Right cardiac atrium (tissue), 5 donors: ENCODE results near the gene TRIM63. TPM values are rescaled to one million over a fixed set of nuclear protein-coding genes. Genes with fewer than 3 reads are reported as not detected.
"Not testable (repeated sequence)": the region's sequence is repeated elsewhere in the genome, so short reads cannot be mapped to it uniquely, and the experiment has no call there.

Experiments used
- ATAC-seq, 2 donors: fragments of 200-7000 bp; cut with Tn5 transposase; one replicate each; pipeline versions ENCODE4 v1.8.0 to v1.9.1; 2020; ENCODE audit warnings: moderate library complexity in 2 of 2, mild to moderate bottlenecking in 1 of 2
- DNase-seq, 3 donors: peaks; one replicate each; pipeline ENCODE4 v3.0.0-alpha.2; 2020
- H3K27ac ChIP-seq: one replicate; pipeline ENCODE4 v1.5.1; 2013; ENCODE audit warnings: mild to moderate bottlenecking, low read length, control low read depth, moderate library complexity
- H3K27me3 ChIP-seq: one replicate; pipeline ENCODE4 v1.6.1; 2013; ENCODE audit not compliant: control insufficient read depth, insufficient read depth
- H3K4me1 ChIP-seq: one replicate; pipeline ENCODE4 v1.6.1; 2013; ENCODE audit warnings: low read length; ENCODE audit not compliant: control insufficient read depth, insufficient read depth
- H3K4me3 ChIP-seq: one replicate; pipeline ENCODE4 v1.5.1; 2013; ENCODE audit warnings: low read length, control low read depth
- H3K9me3 ChIP-seq: one replicate; pipeline ENCODE4 v1.6.1; 2013; ENCODE audit warnings: low read length; ENCODE audit not compliant: control insufficient read depth
- WGBS: extraction: QIAGEN DNeasy Blood & Tissue Kit; methylation state at CpG from one replicate; pipeline ENCODE4 v1.1.7; 2013; 5-methylcytosine and 5-hydroxymethylcytosine counted together
- intact Hi-C, 4 donors: fragments of 100-400 bp; cut with DNase I; formaldehyde crosslinking; loops; one replicate each; pipeline versions ENCODE4 v1.11.0 to v1.14.0; 2022 to 2023
- polyA plus RNA-seq: library from polyadenylated mRNA; stranded (reverse); fragments of 200-250 nt; gene quantifications from one replicate; pipeline ENCODE4 v1.2.3, GENCODE V29; 2013
- total RNA-seq, 4 donors: library from RNA; stranded (reverse); fragmentation: NEBNext Ultra II Directional; extraction: Animal tissue kit (Norgen Biotek cat#: 25700); gene quantifications; one replicate each; pipeline ENCODE4 v1.2.1, GENCODE V29; 2021
- donor health status: healthy with polysubstance abuse.
- donor health status: DM: no; HTN: yes; CAD: no.
- donor health status: DM: no; HTN: no; CAD: no.
- donor health status: DM: no; HTN: yes; CAD: no; lungs with severe emphysema.
- donor health status: DM: yes; HTN: yes; CAD: no.

TRIM63 gene
- total and polyA plus RNA-seq, 5 donors: 121 to 194 (median 163) TPM

DNA sequence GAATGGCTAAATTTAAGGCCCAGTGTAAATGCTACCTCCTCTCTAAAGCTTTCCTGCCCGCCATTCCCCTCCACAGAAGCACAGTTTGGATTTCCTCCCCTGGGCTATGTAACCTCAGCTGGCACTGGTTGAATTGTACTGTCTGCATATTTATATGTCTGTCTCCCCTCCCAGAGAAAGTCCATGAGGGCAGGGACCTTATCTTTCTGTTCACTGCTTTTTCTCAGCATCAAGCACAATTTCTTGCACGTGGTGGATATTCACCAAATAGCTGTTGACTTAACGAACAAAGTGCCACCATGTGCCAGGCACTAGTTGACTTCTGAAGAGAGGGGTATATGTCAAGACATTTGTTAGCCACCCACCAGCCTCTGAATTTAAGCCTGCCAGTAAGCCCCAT, 34.7 kb upstream of the TRIM63 start:
- Histone ChIP-seq H3K4me3 (no peak overlapping the region), H3K4me1 (no peaks in the 10 kb centered on the region), H3K27ac (no peak overlapping the region), H3K9me3 (no peaks in the 10 kb centered on the region), H3K27me3 (no peaks in the 10 kb centered on the region)
- ATAC-seq (no peak), DNase-seq (no peak)
- intact Hi-C loops: loop anchor here in 3 of 4 donors (5.0 to 10.0 kb wide), 4 partner anchors 45 to 223 kb away; no protein-coding TSS in a partner anchor
- 71% methylated on average over 3 of the region's 3 CpGs for WGBS

DNA sequence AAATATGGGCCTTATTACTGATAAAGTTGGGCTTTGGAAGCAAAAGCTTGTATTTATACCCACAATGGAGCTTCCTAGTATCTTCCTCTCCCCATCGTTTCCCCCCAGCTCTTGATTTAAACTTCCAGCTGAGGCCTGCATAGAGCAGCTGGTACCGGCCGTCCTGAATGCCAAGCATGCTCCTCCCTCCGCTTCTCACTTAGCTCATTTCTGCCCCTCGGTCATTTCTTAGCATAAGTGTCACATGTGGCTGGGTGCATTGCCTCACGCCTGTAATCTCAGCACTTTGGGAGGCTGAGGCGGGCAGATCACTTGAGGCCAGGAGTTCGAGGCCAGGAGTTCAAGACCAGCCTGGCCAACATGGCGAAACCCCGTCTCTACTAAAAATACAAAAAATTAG, 32.8 kb upstream of the TRIM63 start:
- not testable (repeated sequence) for H3K4me1 ChIP-seq
- intact Hi-C loops: loop anchor here in 3 of 4 donors (5.0 to 10.0 kb wide), 4 partner anchors 47 to 225 kb away; no protein-coding TSS in a partner anchor

DNA sequence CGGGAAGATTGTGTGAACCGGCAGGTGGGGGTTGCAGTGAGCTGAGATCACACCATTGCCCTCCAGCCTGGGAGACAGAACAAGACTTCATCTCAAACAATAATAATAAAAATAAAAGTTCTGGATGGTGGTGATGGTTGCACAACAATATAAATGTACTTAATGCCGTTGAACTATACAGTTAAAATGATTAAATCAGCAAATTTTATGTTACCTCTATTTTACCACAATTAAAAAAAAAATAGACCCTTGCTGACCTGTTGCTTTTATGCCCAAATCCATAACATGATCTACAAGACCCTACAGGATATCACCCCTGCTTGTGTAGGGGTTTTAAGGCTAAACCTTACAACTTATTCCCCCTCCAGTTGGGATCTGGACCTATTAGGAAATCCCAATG, 32.4 kb upstream of the TRIM63 start:
- no peaks in the 10 kb centered on the region for H3K4me1 ChIP-seq
- 94% methylated on average over 3 of the region's 3 CpGs for WGBS
- ATAC-seq (no peak), DNase-seq (no peak)
- H3K27ac ChIP-seq: no peak overlapping the region
- no peaks in the 10 kb centered on the region for H3K27me3 ChIP-seq
- no peaks in the 10 kb centered on the region for H3K9me3 ChIP-seq
- no peak overlapping the region for H3K4me3 ChIP-seq
- intact Hi-C loops: loop anchor here in 3 of 4 donors (5.0 to 10.0 kb wide), 4 partner anchors 48 to 225 kb away; no protein-coding TSS in a partner anchor

More for the DNA sequence above, 32.8 kb upstream of the TRIM63 start:
- H3K27me3 ChIP-seq, H3K9me3 ChIP-seq, H3K27ac ChIP-seq, H3K4me3 ChIP-seq, DNase-seq: not testable (repeated sequence)
- WGBS: 50% methylated on average over 10 of the region's 10 CpGs
- ATAC-seq: peak in 1 of 2 donors; percentile 34

DNA sequence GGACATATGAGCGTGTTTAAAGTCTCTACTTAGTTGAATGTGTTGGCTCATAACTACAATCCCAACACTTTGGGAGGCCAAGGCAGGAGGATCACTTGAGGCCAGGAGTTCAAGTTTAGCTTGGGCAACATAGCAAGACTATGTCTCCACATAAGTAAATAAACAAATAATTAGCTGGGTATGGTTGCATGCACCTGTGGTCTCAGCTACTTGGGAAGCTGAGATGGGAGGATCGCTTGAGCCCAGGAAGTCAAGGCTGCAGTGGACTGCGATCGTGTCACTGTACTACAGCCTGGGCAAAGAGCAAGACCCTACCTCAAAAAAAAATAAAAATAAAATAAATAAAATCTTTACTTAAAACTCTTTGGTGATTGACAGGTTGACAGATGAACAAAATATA, 31.2 kb upstream of the TRIM63 start:
- WGBS: 96% methylated on average over 4 of the region's 4 CpGs

DNA sequence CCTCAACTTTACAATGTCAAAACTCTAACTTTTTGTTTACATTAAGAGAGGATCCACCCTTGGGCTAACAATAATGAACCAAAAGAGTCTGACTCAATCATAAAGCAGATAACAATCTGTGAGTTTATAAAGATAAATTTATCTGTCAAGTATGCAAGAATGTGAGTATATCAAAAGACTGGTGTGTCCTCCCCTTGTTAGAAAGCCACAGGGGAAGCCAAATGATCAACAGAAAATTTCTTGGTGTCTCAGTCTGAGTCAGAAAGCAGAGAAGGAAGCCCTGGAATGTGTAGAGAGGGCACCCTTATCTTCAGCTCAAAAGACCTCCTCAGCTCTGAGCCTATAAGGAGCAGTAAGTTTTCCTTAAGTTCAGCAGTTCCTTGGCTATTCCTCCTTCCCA, 30.3 kb upstream of the TRIM63 start:
- H3K27ac ChIP-seq: no peak overlapping the region
- no peaks in the 10 kb centered on the region for H3K27me3 ChIP-seq
- no peak for ATAC-seq
- no peak for DNase-seq
- no peaks in the 10 kb centered on the region for H3K4me1 ChIP-seq
- H3K4me3 ChIP-seq: no peak overlapping the region
- no peaks in the 10 kb centered on the region for H3K9me3 ChIP-seq
- intact Hi-C loops: no loop called here

More for the DNA sequence above, 31.2 kb upstream of the TRIM63 start:
- ATAC-seq (no peak), DNase-seq (no peak)
- intact Hi-C loops: no loop called here
- Histone ChIP-seq H3K4me3 (no peak overlapping the region), H3K27ac (no peak overlapping the region), H3K4me1 (no peaks in the 10 kb centered on the region), H3K27me3 (no peaks in the 10 kb centered on the region), H3K9me3 (no peaks in the 10 kb centered on the region)

DNA sequence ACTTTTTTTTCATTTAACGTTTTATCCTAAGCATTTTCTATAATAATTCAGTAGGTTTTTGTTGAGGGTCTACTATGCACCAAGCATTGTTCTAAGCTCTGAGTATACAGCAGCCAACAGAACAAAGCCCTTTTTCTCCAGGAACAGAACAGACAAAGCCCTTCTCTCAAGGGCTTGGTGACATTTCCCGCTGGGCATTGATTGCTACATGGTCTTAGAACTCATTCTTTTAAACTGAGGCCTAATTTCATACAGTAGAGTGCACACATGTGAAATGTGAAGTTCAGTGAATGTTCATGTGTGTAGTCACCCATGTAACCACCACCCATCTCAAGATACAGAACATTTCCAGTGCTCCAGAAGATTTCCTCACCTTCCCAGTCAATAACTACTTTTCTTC, 29.0 kb upstream of the TRIM63 start:
- intact Hi-C loops: no loop called here
- Histone ChIP-seq H3K27ac (no peak overlapping the region), H3K9me3 (no peaks in the 10 kb centered on the region), H3K4me3 (no peak overlapping the region), H3K27me3 (no peaks in the 10 kb centered on the region), H3K4me1 (no peaks in the 10 kb centered on the region)
- ATAC-seq (no peak), DNase-seq (no peak)
- WGBS: 80% methylated on average over 2 of the region's 2 CpGs

DNA sequence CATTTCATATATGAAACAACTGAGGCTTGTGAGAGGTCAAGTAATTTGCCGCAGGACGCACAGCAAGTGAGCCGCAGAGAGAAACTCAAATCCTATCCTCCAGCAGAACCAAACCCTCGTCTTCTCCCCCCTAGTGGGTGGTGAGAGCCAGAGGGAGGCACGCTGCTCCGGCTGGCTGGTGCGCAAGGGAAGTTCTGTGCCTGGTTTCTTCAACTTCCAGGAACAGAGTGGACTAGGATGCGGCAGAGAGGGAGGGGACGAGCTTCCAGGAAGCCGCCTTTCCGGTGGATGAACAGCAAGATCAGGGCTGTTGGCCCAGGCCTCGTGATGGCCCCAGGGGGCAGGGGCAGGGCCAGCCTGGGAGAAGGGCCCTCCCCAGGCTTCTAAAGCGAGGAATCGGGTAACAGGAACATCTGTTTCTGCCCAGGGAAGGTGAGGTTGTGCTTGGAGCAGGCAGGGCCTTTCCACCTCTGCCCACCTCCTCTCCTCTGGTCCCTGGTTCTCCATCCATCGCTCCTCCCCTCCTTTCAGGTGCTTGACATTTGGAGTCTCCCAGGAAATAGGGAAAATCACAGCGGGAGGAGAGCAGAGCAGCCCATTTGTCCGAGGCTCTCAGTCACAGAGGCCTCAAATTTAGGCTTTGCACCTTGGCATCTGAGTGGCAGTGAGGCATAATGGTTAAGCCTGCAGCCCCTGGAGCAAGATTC, 27.4 kb upstream of the TRIM63 start:
- Histone ChIP-seq H3K9me3 (no peaks in the 10 kb centered on the region), H3K4me3 (no peak overlapping the region), H3K27me3 (no peaks in the 10 kb centered on the region), H3K27ac (peak overlapping the region; percentile 88), H3K4me1 (no peaks in the 10 kb centered on the region)
- intact Hi-C loops: no loop called here
- WGBS: 17% methylated on average over 17 of the region's 17 CpGs
- DNase-seq (peak; percentile 67 to 79 (median 74)), ATAC-seq (peak; percentile 81 to 86)

DNA sequence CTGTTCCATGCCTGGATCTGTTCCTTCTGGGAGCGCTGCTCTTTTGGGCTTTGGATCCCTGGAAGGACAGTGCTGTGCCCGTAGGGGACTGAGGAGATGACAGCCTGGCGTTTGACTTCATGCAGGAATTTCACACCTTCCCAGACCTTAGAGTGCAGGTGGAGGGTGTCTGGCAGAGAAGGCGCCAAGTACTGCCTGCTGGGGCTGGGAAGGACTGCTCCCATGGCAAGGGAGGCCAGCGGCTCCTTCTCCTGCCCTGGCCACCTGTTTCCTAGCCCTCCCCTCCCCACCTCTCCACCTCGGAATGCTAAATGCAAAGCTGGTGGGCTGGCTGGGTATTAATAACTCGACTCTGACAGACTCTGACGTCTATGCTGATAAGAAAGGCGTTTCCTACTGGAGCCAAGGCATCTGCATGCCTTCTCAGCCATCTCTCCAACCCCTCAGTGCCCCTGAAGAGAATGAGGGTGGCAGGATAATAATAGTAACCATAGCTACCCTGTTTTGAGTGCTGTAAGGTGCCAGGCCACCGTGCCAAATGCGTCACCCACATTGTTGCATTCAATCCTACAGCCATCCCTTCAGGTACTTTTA, 26.7 kb upstream of the TRIM63 start:
- peak; percentile 51 to 72 (median 58) for DNase-seq
- peak; percentile 88 to 89 for ATAC-seq
- H3K9me3 ChIP-seq: no peaks in the 10 kb centered on the region
- WGBS: 11% methylated on average over 11 of the region's 11 CpGs
- intact Hi-C loops: no loop called here
- H3K27me3 ChIP-seq: no peaks in the 10 kb centered on the region
- no peaks in the 10 kb centered on the region for H3K4me1 ChIP-seq
- H3K4me3 ChIP-seq: no peak overlapping the region
- peak overlapping the region; percentile 88 for H3K27ac ChIP-seq

DNA sequence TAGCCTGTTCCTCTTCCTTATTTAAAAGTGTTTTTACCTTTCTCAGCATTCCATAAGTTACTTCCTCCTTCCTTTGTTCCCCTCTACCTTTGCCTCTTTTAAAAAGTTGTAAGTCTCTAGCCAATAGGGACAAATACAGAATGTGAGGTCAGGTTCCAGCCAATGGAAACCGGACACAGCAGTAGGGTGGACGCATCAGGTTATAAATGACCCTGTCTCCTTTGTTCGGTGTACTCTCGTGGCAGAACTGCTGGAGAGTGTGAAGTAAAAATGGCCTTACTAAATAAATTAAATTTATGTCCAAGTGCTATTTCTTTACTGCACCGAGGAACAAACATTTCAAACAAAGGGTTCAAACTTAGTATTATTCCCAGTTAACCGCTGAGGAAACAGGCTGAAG, 26.1 kb upstream of the TRIM63 start:
- H3K9me3 ChIP-seq, H3K4me1 ChIP-seq, DNase-seq, H3K4me3 ChIP-seq, intact Hi-C loops, H3K27me3 ChIP-seq: not testable (repeated sequence)
- H3K27ac ChIP-seq: peak overlapping the region; percentile 88
- ATAC-seq: peak in 1 of 2 donors; percentile 33
- 25% methylated on average over 6 of the region's 6 CpGs for WGBS

DNA sequence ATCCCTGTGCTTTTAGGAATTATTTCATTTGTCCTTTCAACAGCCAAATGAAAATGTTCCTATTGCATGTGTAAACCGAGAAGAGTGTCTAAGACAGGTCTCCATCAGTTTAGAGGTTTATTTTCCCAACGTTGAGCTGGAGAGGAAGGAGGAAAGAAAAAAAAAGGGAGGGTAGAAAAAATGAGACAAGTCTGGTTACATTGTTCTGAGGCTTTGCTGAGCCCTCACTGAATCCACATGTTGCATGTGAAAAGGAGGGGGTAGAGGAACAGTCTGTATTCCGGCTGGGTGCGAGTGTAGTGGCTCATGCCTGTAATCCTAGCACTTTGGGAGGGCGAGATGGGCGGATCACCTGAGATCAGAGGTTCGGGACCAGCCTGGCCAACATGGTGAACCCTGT, 25.0 kb upstream of the TRIM63 start:
- no peaks in the 10 kb centered on the region for H3K4me1 ChIP-seq
- intact Hi-C loops: no loop called here
- H3K4me3 ChIP-seq: no peak overlapping the region
- no peaks in the 10 kb centered on the region for H3K9me3 ChIP-seq
- H3K27ac ChIP-seq: no peak overlapping the region
- whole genome bisulfite sequencing: 59% methylated on average over 7 of the region's 7 CpGs
- H3K27me3 ChIP-seq: no peaks in the 10 kb centered on the region
- DNase-seq: no peak
- ATAC-seq: no peak

DNA sequence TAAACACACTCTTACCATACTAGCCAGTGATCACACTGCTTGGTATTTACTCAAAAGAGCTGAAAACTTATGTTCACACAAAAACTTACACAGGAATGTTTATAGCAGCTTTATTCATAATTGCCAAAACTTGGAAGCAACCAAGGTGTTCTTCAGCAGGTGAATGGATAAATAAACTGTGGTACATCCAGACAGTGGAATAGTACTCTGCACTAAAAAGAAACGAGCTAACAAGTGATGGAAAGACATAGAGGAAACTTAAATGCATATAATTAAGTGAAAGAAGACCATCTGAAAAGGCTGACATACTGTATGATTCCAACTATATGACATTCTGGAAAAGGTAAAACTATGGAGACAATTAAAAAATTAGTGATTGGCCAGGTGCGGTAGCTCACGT, 23.5 kb upstream of the TRIM63 start:
- ATAC-seq (no peak), DNase-seq (no peak)
- intact Hi-C loops: no loop called here
- Histone ChIP-seq H3K4me3 (no peak overlapping the region), H3K27ac (no peak overlapping the region), H3K4me1 (no peaks in the 10 kb centered on the region), H3K9me3 (no peaks in the 10 kb centered on the region), H3K27me3 (no peaks in the 10 kb centered on the region)
- 88% methylated on average over 3 of the region's 3 CpGs for WGBS
